ENCODE data around the gene CCDC80.
"Not testable (repeated sequence)": the region's sequence is repeated elsewhere in the genome, so short reads cannot be mapped to it uniquely, and the experiment has no call there.

CCDC80 gene

DNA sequence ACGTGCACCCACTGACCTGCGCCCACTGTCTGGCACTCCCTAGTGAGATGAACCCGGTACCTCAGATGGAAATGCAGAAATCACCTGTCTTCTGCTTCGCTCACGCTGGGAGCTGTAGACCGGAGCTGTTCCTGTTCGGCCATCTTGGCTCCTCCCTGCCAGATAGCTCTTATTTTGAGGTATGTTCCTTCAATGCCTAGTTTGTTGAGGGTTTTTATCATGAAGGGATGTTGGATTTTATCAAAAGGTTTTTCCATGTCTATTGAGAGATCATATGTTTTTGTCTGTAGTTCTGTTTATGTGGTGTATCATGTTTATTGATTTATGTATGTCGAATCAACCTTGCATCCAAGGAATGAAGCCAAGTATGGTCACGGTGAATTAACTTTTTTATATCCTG, 24.1 kb upstream of the CCDC80 start:
- DNase-seq (ENCODE audit: low read depth in 2 of 2): not testable (repeated sequence)

DNA sequence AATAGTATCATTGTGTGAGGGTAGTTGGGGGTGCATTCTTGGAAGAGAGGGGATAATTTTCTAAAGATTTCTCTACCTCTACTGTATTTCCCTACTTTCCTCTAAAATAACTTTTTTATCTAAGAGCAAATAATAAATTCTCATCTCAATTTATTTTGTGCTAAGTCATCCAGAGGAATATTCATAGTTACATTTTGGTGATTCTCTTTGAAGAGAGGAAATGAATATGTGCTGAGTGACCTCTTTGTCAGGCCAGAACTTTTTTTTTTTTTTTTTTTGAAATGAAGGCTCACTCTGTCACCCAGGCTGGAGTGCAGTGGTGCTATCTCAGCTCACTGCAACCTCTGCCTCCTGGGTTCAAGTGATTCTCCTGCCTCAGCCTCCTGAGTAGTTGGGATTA, 15.1 kb upstream of the CCDC80 start:
- DNase-seq (ENCODE audit: low read depth in 2 of 2): no peak

DNA sequence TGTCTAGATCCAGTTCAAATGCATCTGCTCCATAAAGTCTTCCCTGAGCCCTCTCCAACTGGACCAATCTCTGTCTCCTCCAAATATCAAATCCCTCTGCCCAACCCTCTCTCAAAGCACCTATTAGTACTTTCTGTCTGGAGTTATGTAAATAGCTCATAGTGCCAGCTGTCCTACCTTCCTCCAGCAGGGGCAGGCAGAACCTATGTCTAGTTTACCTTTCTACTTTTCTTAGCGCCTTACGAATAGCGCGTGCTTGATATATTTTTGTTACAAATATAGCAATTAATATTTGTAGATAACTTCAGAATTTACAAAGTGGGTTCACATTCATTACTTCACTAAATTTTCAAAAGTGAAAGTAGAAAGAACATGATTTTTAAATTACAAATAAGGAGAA, 14.0 kb upstream of the CCDC80 start:
- no peak for DNase-seq (ENCODE audit: low read depth in 2 of 2)

DNA sequence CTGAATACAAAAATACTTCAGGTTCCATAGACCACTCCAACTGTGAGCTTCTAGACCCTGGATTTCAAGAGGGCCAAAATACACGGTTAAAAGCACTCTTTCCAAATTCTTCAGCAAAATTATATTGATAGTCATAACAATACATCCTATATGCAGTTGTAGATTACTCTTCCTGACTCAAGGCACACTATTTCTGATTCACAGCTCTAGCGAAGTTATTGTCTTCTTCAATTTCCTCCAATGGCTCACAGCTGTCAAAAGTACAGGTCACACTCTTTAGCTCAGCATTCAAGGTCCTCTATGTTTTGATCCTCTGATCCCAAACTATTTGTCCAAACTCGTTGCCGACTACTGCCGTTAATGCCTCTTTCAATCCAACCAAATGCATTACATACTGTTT, 13.5 kb upstream of the CCDC80 start:
- DNase-seq (ENCODE audit: low read depth in 2 of 2): no peak

DNA sequence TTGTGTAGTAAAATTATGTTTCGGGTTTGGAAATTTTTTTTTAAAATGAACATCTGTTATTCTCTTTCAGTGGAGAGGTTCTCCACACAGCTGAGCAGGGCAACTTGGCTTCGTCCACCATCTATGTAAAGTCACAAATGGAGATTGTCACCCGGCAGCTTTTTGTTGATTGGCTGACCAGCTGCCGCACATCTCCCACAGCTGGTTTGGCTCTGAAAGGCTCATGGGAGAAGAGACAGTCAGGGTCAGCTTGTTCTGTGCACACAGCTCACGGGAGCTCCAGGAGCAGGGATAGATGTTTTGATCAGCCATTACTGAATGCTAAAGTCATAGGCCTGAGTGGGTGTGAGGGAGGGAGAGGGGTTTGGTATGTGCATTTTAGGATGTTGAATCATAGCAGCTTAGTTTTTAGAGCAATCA, 12.9 kb upstream of the CCDC80 start:
- no peak for DNase-seq (ENCODE audit: low read depth in 2 of 2)

DNA sequence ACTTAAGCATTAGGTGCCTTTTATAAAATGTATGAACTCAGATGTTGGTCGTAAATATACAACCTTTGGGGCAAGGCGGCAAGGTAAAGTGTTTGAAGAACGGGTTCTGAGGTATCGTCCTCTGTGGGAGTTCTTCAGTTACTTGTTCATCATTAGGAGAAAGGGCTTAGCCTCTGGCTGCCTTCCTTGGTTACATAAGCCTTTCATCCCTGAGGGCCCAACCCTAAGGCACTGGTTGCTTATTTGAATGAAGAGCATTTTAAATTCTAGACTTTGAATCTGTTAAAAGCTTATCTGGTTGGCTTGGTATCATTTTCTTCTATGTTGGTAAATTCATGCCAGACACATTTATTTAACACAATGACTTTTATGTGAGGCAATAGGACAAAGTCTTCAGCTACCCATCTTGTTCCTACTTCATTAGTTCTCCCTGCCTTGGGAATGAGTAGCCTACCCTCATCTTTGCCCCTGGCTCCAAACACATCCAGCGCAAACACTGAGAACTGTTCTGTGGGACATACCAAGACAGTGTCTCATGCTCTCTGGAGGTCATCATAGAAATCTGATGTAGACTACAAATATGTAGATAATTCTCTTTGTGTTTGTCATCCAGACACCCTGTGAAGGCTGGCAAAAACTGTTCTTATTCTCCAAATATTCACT, 12.4 kb upstream of the CCDC80 start:
- no peak for DNase-seq (ENCODE audit: low read depth in 2 of 2)

DNA sequence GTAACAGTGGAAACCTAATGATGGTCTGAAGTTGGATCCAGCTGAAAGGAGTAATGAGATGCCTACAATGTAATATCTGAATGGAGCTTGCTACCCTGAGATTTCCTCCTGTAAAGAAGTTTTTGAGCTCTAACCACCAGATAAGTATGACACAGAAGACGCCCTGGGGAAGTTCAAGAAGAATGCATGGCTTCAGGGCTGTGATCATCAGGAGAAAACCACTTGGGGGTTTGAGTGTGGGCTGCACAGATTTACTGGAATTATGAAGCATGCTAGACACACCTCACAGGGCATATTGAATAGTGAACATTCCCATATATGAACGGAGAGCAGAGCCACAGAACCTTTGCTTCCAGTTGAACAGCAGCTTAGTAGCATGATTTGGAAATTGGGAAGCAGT, 10.6 kb upstream of the CCDC80 start:
- no peak for DNase-seq (ENCODE audit: low read depth in 2 of 2)

DNA sequence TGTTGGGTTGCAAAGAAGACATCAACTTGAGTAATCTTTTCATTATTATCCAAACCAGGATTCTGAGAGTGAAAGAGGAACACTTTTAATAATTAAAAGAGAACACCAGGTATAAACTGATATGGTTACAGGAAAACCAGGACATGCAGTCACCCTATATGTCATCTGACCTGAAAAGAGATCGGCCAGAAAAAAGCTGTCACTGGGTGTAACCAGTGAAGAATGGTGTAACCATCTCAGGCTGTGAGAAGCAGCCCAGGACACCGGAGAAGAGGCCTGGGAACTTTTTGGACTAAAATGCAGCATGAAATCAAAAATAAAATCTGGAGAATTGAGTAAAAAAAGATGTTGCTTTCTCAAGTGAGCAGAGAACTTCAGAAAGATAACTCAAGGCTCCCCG, 10.1 kb upstream of the CCDC80 start:
- DNase-seq (ENCODE audit: low read depth in 2 of 2): no peak

DNA sequence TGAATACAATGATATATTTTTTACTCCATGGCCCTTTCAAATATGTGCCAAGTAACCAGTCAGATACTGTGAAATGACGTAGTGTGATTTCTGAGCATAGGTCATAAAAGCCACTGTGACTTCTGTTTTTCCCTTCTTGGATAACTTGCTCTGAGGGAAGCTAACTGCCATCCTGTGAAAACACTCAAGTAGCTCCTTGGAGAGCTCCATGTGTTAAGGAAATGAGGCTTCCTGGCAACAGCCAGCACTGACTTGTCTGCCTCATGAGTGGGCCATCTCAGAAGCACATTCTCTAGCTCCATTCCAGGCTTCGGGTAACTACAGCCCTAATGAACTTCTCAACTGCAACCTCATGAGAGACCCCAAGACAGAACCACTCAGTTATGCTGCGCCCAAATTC, 9.5 kb upstream of the CCDC80 start:
- no peak for DNase-seq (ENCODE audit: low read depth in 2 of 2)

DNA sequence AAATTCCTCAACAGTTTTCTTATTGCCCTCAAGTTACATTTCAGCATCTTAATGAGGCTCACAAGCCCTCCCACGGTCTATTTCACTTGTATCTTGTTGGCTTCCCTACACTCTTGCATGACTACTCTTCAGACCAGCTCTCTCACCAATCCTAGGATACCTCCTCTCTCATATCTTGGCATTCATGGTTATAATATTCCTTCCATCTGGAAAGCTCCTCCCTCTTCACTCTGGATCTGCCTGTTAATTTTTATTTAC, 8.5 kb upstream of the CCDC80 start:
- no peak for DNase-seq (ENCODE audit: low read depth in 2 of 2)

DNA sequence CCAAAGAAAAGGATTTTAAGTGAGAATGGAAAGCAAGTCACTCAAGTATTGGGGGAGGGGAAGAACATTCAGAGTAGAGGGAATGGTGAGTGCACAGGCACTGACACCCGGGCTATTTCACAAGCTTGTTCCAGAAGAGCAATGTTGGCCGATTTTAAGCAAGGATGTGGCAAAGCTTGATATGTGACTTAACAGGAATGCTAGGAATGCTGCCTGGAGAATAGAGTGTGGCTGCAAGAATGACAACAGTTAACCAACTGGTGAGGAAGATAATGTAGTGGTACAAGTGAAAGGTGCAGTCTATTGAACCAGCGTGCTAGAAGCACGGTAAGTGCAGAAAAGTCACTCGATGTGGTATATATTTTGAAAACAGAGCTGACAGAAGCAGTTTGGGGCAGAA, 6.2 kb upstream of the CCDC80 start:
- no peak for DNase-seq (ENCODE audit: low read depth in 2 of 2)

DNA sequence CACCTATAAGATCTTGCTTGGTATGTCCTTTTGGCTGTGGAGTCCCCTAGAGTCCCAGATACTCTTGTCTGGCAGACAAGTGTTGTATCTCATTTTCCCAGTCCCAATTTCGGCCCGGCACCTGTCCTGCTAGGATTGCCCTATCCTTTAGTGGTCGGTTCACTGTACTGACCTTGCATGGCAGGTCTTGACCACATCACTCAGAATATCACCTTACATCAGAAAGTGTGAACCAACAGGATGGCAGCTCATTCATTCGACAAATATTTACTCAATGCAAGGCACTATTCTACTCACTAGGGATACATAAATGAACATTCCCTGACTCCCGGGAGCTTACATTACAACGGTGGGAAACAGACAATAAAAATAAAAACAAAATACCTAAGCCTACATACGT, 5.7 kb upstream of the CCDC80 start:
- no peak for DNase-seq (ENCODE audit: low read depth in 2 of 2)

DNA sequence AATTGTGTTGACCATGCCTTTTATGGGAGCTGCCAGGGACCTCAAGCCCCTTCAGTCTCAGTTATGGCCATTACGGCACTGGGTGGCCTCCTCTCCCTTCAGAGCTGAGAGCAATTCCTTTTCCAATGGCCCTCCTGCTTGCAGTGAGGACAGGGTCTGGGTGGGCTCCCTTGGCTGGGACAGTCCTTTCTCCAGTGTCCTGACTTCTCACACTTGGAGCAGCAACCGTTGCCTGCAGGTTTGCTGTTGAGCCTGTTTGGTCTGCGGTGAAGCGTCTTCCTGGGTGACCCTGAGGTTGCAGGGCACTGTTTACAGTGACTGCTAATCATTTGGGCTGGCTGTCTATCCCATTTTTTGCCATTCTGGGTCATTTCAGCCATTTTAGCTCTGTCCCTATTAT, 3.5 kb upstream of the CCDC80 start:
- DNase-seq (ENCODE audit: low read depth in 2 of 2): no peak

DNA sequence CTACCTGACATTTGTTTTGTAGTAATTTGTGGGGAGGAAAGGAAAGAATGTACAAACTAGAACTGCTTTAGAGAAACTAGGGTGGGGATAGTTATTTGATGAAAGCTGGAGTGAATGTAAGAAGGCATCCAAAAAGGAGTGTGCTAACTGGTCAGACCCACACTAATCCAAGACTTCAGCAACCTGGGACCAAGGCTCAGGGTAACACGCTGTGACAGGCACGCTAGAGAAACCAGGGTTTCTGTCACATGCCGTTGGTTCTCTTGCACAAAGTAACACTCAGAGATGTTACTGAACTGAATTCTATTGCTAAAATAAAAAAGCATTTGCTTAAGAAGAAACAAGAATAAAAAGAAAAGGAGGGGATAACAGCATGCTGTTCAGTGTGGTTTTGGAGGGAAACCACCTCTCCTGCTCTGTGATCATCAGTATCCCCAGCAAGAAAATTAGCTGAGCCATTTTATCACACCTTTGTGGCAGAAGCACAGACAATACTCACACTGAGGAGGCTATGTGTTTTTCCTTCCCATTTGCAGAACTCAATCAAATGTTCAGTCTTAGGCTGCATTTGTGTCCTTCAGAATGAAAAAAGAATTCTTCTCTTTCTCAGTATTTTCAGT, 2.8 kb upstream of the CCDC80 start:
- DNase-seq (ENCODE audit: low read depth in 2 of 2): no peak

DNA sequence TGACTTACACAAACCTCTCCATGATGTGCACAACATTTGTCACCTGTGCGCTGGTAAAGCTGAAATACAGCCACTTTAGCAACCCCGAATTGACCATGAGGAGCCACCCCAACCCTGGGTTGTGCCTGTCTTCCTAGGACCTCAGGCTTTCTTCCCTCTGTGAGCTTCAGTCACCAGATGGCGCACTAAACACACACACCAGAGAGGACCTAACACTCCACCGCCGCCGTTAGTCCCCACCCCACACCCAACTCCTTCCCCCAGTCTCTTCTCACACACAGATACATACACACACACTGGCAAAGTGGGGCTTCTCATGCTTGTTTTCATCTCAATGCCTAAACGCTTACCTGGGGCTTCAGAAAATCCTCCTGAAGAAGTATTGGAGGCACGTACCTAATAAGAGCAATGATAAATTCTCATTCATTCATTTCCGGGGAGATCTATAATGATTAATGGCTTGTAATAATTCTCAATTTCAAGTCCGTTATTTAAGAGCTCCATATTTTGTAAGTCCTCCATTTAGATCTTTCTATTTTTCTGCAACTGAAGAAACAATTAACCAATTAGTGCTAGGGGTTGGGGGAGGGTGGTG, 2.1 kb upstream of the CCDC80 start:
- DNase-seq (ENCODE audit: low read depth in 2 of 2): peak; percentile 55 to 67

DNA sequence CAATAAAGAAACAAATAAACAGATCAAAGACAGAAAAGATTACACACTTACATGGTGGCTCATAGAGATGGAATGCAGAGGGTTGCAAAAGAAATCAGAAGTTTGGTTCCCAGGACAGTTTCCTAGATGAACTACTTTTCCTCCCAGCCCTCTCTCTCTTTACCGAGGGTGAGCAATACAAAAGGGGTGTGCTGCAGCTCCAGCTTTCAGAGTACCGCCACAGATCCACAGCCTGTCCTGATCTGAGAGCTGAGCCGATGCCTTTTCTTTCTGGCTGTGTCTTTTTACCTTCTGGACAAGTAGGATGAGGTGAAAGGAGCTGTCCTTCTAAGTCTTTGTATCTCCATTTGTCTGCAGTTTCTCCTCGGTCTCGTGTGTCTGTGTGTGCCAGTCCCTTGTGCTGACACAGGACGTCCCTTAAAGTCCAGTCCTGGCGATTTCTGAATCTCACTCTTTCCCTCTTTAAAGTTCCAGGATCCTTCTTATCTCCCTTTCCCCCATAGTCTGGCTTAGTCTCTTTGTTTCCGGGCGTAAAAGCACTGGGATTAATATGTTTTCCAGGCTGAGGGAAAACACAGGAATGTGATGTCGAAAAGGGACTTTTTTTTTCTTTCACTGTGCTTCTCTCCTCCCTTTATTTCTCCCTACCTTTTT, 540 bp downstream of the CCDC80 start:
- no peak for DNase-seq (ENCODE audit: low read depth in 2 of 2)

DNA sequence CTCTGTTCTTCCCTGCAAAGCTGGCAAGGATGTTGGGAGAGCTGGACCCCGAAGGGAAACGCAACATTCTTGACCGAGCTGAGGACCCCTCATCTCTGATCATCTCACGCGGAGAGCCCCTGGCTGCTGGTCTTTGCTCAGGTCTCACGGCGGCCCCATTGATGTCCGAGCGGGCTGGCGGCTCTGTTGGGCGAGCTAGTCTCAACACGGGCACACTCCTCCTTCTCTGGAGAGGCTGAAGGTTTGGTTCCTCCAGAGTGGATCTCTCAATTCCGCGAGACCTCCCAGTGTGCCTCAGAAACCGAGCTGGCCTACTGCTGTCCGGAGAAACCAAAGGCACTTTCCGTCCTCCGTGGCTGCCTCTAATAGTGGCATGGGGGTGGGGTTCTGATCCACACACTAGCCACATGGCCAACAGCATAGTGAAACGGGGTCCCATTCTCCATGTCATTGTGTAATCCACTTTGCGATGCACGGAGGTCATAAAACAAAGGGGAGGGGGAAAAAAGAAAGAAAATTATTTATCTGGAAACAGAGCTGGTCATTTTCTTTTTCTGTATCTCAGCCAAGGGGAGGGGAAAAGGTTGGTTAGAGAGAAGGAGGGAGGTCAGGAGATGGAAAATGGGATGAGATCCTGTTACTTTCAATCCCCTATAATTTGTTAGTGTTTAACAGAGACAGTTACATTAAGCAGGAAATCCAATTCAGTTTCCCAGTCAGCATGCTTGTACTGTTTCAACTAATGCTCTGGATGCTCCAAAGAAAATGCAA, 1.3 kb downstream of the CCDC80 start:
- DNase-seq (ENCODE audit: low read depth in 2 of 2): no peak

DNA sequence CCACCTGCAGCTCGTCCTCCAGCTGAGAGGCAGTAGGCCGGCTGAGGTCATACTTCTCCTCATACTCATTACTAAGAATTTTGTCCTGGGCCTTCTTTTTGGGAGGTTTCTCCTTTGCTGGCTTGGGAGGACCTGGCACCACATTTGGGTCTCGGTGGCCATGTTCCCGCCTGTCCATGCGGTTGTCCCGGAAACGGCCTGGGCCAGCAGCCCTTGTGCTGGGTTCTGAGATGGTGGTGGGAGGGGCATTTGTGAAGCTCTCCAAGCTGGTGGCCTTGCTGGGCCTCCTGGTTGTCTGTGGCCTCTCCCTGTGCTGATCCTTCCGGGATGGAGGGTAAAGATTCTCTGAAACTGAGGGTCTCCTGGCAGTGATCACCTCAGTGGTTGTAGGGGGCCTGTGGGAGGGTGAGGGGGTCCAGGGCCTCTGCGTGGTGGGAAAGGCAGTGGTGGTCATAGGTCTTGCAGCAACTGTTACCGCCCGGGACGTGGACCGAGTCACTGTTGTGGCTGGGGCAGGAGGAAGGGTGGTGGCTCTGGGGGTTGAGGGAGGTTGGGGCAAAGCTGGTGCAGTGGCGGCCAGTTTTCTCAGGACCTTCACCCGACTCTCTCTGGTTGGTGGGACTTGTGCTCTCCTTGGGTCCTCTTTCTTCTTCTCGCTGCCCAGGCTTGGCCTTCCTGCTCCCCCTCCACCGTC, 2.5 kb downstream of the CCDC80 start:
- no peak for DNase-seq (ENCODE audit: low read depth in 2 of 2)

DNA sequence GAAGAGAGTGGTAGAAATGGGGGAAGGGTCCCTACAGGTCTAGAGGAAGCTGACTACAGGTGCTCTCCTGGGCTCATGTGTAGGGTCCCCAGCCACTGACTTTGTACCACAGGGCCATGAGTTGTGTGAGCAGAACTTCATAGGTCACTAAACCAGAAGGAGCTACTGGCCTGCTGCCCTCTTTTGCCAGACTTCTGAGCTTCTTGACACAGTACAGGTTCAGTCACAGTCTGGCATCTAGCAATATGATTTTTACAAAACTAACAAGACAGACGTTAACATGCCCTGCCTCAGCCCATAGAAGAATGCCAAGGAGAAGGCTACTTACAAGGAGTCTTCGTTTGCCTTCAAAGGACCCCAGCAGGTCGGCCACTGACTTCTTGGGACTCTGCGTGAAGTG, 3.2 kb downstream of the CCDC80 start:
- DNase-seq (ENCODE audit: low read depth in 2 of 2): no peak

DNA sequence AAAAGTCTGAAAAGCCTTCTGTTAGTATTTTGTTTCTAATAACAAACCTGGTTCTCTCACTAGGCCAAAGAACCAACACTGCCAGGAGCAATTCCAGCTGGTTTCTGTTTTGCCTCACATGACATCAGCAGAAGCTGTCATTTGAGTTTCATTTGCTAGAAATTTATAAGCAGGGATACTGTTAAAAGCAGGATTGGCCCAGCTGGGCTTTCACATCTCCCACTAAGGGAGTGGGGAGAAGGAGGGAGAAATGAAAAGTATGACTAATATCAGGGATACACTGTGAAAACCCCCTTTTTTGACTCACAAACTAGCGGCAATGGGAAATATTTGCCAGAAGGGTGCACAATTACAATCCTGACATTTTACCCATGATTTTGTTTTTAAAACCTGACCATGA, 5.3 kb downstream of the CCDC80 start:
- DNase-seq (ENCODE audit: low read depth in 2 of 2): no peak

DNA sequence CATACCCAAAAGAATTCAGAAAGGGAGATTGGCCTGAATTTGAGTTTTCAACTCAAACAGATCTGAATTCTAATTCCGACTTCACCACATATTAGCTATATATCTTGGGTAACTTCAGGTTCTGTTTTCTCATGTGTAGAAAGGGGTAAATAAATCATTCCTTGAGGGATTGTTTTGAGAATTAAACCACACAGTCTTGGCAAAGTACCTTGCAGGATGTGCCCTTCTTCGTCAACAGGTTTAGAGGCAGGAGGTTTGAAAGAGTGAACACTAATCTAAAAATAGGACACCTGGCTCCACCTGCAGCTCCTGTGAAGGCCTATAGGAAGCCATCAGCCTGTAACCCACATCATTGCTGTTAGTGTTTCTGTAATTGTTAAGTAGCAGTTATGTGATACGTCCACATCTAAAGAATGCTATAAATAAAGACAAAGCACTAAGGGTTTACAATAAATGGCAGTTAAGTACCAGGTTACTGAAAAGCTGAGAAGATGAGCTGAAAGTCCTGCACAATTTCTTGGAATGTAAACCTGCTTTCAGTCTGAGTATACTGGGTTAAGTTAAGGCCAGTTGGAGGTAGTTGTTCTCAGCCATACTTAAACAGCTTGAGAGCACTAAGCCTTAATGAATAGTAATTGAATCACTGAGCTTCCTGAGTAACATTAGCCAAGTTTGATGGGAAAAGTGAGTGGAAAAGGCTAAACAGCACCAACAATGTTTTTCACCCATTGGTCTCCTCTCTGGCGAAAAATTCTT, 6.0 kb downstream of the CCDC80 start:
- no peak for DNase-seq (ENCODE audit: low read depth in 2 of 2)
